Liver (tissue), 9 donors: ENCODE results near the gene RGS9BP. TPM values are rescaled to one million over a fixed set of nuclear protein-coding genes. Genes with fewer than 3 reads are reported as not detected.

Experiments used
- DNase-seq: peaks from one replicate; pipeline ENCODE4 v3.0.0-alpha.2; 2017; ENCODE audit warnings: low spot score
- H3K27ac ChIP-seq, 2 donors: one replicate each; pipeline ENCODE4 v1.7.0; 2013; ENCODE audit warnings: inconsistent platforms in 2 of 2, low read length in 2 of 2, control low read depth in 1 of 2, low read depth in 1 of 2, mild to moderate bottlenecking in 1 of 2
- H3K27me3 ChIP-seq, 4 donors: one replicate each; pipeline versions ENCODE4 v1.6.1 to v1.7.0; 2013; ENCODE audit warnings: low read length in 3 of 4, inconsistent platforms in 1 of 4, mild to moderate bottlenecking in 1 of 4, moderate library complexity in 1 of 4; ENCODE audit not compliant: control insufficient read depth in 4 of 4, insufficient read depth in 4 of 4
- H3K36me3 ChIP-seq, 4 donors: one replicate each; pipeline versions ENCODE4 v1.6.1 to v1.7.0; 2013; ENCODE audit warnings: low read length in 3 of 4, mild to moderate bottlenecking in 3 of 4, low read depth in 1 of 4, moderate library complexity in 1 of 4; ENCODE audit not compliant: control insufficient read depth in 4 of 4, insufficient read depth in 3 of 4
- H3K4me1 ChIP-seq, 4 donors: one replicate each; pipeline versions ENCODE4 v1.6.1 to v1.7.0; 2013; ENCODE audit warnings: low read length in 3 of 4, mild to moderate bottlenecking in 3 of 4, moderate library complexity in 1 of 4; ENCODE audit not compliant: control insufficient read depth in 4 of 4, insufficient read depth in 4 of 4
- H3K4me3 ChIP-seq, 3 donors: one replicate each; pipeline versions ENCODE4 v1.6.1 to v1.7.0; 2013; ENCODE audit warnings: low read length in 3 of 3, control low read depth in 1 of 3, low read depth in 1 of 3, mild to moderate bottlenecking in 1 of 3
- H3K9ac ChIP-seq, 2 donors: one replicate each; pipeline ENCODE4 v1.7.0; 2013; ENCODE audit warnings: low read length in 2 of 2, mild to moderate bottlenecking in 2 of 2, moderate library complexity in 2 of 2, control low read depth in 1 of 2, low read depth in 1 of 2
- H3K9me3 ChIP-seq, 4 donors: one replicate each; pipeline versions ENCODE4 v1.6.1 to v1.7.0; 2013; ENCODE audit warnings: low read length in 3 of 4; ENCODE audit not compliant: control insufficient read depth in 4 of 4
- ATF3 ChIP-seq: IDR thresholded peaks from 2 replicates; pipeline ENCODE4 v1.6.1; 2016; ENCODE audit warnings: antibody characterized with exemption
- CTCF ChIP-seq: fragments of 150-350 bp; IDR thresholded peaks from 2 replicates; pipeline ENCODE4 v1.5.1; 2017; ENCODE audit warnings: improper control_type of control experiment, low read depth, low read length; ENCODE audit not compliant: missing input control
- EGR1 ChIP-seq, 2 donors: IDR thresholded peaks; 2 replicates each; pipeline ENCODE4 v1.6.1; 2016 to 2018; ENCODE audit warnings: antibody characterized with exemption in 2 of 2, low read depth in 2 of 2
- FOXA1 ChIP-seq: IDR thresholded peaks from 2 replicates; pipeline ENCODE4 v1.6.1; 2016; ENCODE audit warnings: antibody characterized with exemption
- FOXA2 ChIP-seq: IDR thresholded peaks from 2 replicates; pipeline ENCODE4 v1.6.1; 2016; ENCODE audit warnings: antibody characterized with exemption
- GABPA ChIP-seq, 2 donors: IDR thresholded peaks in 1 of 2; conservative IDR thresholded peaks in 1 of 2; 2 replicates each; pipeline ENCODE4 v1.6.1; 2016; ENCODE audit warnings: antibody characterized with exemption in 2 of 2, mild to moderate bottlenecking in 1 of 2, moderate library complexity in 1 of 2
- HNF4A ChIP-seq, 2 donors: conservative IDR thresholded peaks; 2 replicates each; pipeline ENCODE4 v1.6.1; 2016; ENCODE audit warnings: antibody characterized with exemption in 2 of 2, mild to moderate bottlenecking in 2 of 2
- HNF4G ChIP-seq: IDR thresholded peaks from 2 replicates; pipeline ENCODE4 v1.6.1; 2016; ENCODE audit warnings: antibody characterized with exemption
- JUND ChIP-seq, 2 donors: IDR thresholded peaks; 2 replicates each; pipeline ENCODE4 v1.6.1; 2016; ENCODE audit warnings: antibody characterized with exemption in 2 of 2
- NR2F2 ChIP-seq: IDR thresholded peaks from 2 replicates; pipeline ENCODE4 v1.6.1; 2016; ENCODE audit warnings: antibody characterized with exemption
- RAD21 ChIP-seq, 2 donors: IDR thresholded peaks; 2 replicates each; pipeline ENCODE4 v1.6.1; 2016; ENCODE audit warnings: antibody characterized with exemption in 2 of 2, mild to moderate bottlenecking in 2 of 2
- RXRA ChIP-seq, 2 donors: IDR thresholded peaks; 2 replicates each; pipeline ENCODE4 v1.6.1; 2017 to 2018; ENCODE audit warnings: antibody characterized with exemption in 2 of 2, mild to moderate bottlenecking in 1 of 2
- SP1 ChIP-seq: IDR thresholded peaks from 2 replicates; pipeline ENCODE4 v1.6.1; 2018; ENCODE audit warnings: antibody characterized with exemption, mild to moderate bottlenecking
- TAF1 ChIP-seq: conservative IDR thresholded peaks from 2 replicates; pipeline ENCODE4 v1.6.1; 2016; ENCODE audit warnings: antibody characterized with exemption, mild to moderate bottlenecking
- YY1 ChIP-seq: IDR thresholded peaks from 2 replicates; pipeline ENCODE4 v1.6.1; 2016; ENCODE audit warnings: antibody characterized with exemption, mild to moderate bottlenecking
- WGBS: extraction: QIAGEN DNeasy Blood & Tissue Kit; methylation state at CpG from one replicate; pipeline ENCODE4 v1.1.7; 2013; 5-methylcytosine and 5-hydroxymethylcytosine counted together
- polyA plus RNA-seq, 2 donors: library from polyadenylated mRNA; stranded (reverse) in 1 of 2; unstranded in 1 of 2; fragments of 200-250 nt in 1 of 2; fragments of >200 nt in 1 of 2; fragmentation: Nextera tagmentation in 1 of 2; extraction: Ambion mirVana in 1 of 2; gene quantifications; one replicate each; pipeline versions ENCODE4 v1.2.1 to v1.2.3, GENCODE V29; 2013 to 2015
- total RNA-seq, 2 donors: library from RNA; depleted of rRNA; stranded (reverse); fragments of >200 nt; gene quantifications; one replicate each; pipeline ENCODE4 v1.2.3, GENCODE V29; 2014
- TF ChIP-seq, protein P1 (sequence below): IDR thresholded peaks from 2 replicates; pipeline ENCODE4 v1.6.1; 2016; ENCODE audit warnings: antibody characterized with exemption
- TF ChIP-seq, protein P2 (sequence below): IDR thresholded peaks from 2 replicates; pipeline ENCODE4 v1.6.1; 2016; ENCODE audit warnings: antibody characterized with exemption, mild to moderate bottlenecking
- donor health status: healthy.
- donor health status: healthy.
- donor health status: healthy.
- donor health status: healthy.
- donor health status: healthy.

RGS9BP gene
- total and polyA plus RNA-seq, 4 donors, result under 0.01 to 0.05 (median 0.01) TPM; not detected in 1

GRCh38 chr19:32626969-32627368 is 48.7 kb upstream of the RGS9BP start:
- 96% methylated on average over 4 of the region's 4 CpGs for WGBS
- no peak overlapping the region for H3K27ac ChIP-seq
- H3K4me1 ChIP-seq, result no peaks in the 10 kb centered on the region
- no peaks in the 10 kb centered on the region for H3K9me3 ChIP-seq
- no peak for DNase-seq
- TF ChIP-seq RXRA (IDR thresholded peaks at IDR 0.05) (no peak), NR2F2 (no peak), RAD21 (IDR thresholded peaks at IDR 0.05) (no peak)
- no peak overlapping the region for H3K9ac ChIP-seq
- no peaks in the 10 kb centered on the region for H3K27me3 ChIP-seq
- peaks cover 3 to 29% (median 6%) of the 10 kb centered on the region in 4 donors for H3K36me3 ChIP-seq
- no peak overlapping the region for H3K4me3 ChIP-seq

GRCh38 chr19:32627714-32628270 is 47.9 kb upstream of the RGS9BP start:
- Histone ChIP-seq H3K36me3 (peaks cover 3 to 23% (median 6%) of the 10 kb centered on the region in 4 donors), H3K4me3 (no peak overlapping the region), H3K27me3 (no peaks in the 10 kb centered on the region), H3K27ac (no peak overlapping the region), H3K9ac (no peak overlapping the region), H3K9me3 (no peaks in the 10 kb centered on the region), H3K4me1 (no peaks in the 10 kb centered on the region)
- no peak for TF ChIP-seq GABPA (IDR thresholded peaks at IDR 0.05 in 1 of 2, conservative IDR thresholded peaks at IDR 0.05 in 1 of 2)
- TF ChIP-seq TAF1, result no peak
- TF ChIP-seq SP1, result no peak
- TF ChIP-seq NR2F2, result no peak
- no peak for TF ChIP-seq RAD21 (IDR thresholded peaks at IDR 0.05)
- TF ChIP-seq, protein P1, sequence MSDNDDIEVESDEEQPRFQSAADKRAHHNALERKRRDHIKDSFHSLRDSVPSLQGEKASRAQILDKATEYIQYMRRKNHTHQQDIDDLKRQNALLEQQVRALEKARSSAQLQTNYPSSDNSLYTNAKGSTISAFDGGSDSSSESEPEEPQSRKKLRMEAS, result no peak
- DNase-seq, result peak; percentile 45
- 94% methylated on average over 15 of the region's 15 CpGs for WGBS

DNA sequence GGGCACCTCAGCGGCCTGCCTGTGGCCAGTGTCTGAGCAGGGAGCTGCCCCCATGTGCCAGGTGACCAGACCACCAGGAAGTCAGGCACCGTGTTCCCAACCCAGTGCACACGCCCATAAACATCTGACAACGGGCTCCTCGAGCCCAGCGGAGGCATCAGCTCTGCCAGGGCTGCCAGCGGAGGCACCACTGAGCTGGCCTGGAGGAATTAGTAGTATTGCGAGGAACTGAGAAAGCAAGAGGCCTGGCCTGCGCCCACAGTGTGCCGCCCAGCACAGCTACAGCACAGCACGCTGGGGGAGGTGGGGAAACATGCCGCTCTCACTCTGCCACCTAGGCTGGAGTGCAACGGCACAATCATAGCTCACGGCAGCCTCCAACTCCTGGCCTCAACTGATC is 45.3 kb upstream of the RGS9BP start:
- Histone ChIP-seq H3K27me3 (no peaks in the 10 kb centered on the region), H3K27ac (no peak overlapping the region), H3K4me1 (no peaks in the 10 kb centered on the region), H3K9me3 (no peaks in the 10 kb centered on the region), H3K4me3 (no peak overlapping the region), H3K9ac (no peak overlapping the region), H3K36me3 (peaks cover 0 to 14% (median 5%) of the 10 kb centered on the region in 4 donors)
- WGBS, result 93% methylated on average over 14 of the region's 14 CpGs
- no peak for DNase-seq
- TF ChIP-seq YY1, result no peak
- no peak for TF ChIP-seq SP1
- TF ChIP-seq ATF3, result no peak
- TF ChIP-seq FOXA2, result no peak
- no peak for TF ChIP-seq TAF1
- TF ChIP-seq RAD21 (IDR thresholded peaks at IDR 0.05), result no peak
- TF ChIP-seq FOXA1, result no peak
- no peak for TF ChIP-seq JUND (IDR thresholded peaks at IDR 0.05)
- TF ChIP-seq GABPA (IDR thresholded peaks at IDR 0.05 in 1 of 2, conservative IDR thresholded peaks at IDR 0.05 in 1 of 2), result no peak
- TF ChIP-seq RXRA (IDR thresholded peaks at IDR 0.05), result no peak
- TF ChIP-seq HNF4G, result no peak
- TF ChIP-seq, protein P2, sequence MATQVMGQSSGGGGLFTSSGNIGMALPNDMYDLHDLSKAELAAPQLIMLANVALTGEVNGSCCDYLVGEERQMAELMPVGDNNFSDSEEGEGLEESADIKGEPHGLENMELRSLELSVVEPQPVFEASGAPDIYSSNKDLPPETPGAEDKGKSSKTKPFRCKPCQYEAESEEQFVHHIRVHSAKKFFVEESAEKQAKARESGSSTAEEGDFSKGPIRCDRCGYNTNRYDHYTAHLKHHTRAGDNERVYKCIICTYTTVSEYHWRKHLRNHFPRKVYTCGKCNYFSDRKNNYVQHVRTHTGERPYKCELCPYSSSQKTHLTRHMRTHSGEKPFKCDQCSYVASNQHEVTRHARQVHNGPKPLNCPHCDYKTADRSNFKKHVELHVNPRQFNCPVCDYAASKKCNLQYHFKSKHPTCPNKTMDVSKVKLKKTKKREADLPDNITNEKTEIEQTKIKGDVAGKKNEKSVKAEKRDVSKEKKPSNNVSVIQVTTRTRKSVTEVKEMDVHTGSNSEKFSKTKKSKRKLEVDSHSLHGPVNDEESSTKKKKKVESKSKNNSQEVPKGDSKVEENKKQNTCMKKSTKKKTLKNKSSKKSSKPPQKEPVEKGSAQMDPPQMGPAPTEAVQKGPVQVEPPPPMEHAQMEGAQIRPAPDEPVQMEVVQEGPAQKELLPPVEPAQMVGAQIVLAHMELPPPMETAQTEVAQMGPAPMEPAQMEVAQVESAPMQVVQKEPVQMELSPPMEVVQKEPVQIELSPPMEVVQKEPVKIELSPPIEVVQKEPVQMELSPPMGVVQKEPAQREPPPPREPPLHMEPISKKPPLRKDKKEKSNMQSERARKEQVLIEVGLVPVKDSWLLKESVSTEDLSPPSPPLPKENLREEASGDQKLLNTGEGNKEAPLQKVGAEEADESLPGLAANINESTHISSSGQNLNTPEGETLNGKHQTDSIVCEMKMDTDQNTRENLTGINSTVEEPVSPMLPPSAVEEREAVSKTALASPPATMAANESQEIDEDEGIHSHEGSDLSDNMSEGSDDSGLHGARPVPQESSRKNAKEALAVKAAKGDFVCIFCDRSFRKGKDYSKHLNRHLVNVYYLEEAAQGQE, result no peak
- TF ChIP-seq, protein P1, result no peak
- no peak for TF ChIP-seq CTCF
- TF ChIP-seq NR2F2, result no peak
- TF ChIP-seq EGR1 (IDR thresholded peaks at IDR 0.05; ENCODE audit: low read depth in 2 of 2), result no peak
- TF ChIP-seq HNF4A (conservative IDR thresholded peaks at IDR 0.05), result no peak
